Measurements from ENCODE around the gene COL27A1.

DNA sequence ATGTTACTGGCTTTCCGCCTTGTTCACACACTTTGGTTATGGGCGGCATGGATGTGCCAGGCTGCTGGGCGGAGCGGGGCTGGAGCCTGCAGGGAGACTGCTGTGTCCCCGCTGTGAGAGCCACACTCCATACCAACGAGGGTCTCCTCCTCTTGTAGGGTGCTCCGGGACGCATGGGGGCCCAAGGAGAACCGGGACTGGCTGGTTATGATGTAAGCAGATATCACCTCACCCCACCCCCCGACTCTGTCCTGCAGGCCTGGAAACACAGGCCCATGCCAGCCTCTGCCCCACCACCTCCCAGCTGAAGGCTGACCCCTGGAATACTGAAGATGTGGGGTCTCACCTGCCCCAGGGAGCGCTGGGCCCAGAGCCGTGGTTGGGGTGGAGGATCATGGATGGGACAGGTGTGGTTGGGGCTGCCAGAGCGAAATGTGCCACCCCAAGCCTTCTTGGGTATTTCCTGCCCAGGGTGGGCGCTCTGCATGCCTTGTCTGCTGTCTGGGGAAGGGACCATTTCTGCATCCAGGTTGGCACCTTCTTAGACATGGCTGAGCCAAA, 128.3 kb downstream of the COL27A1 start:
- TF ChIP-seq CTCF (IDR thresholded peaks at IDR 0.05): no peak
- TF ChIP-seq POLR2A (IDR thresholded peaks at IDR 0.05): no peak
